ENCODE measurements around the gene PRKRIP1.

PRKRIP1 gene

GRCh38 chr7:102429141-102429899 is 33.2 kb downstream of the PRKRIP1 start:
- TF ChIP-seq, protein P1, sequence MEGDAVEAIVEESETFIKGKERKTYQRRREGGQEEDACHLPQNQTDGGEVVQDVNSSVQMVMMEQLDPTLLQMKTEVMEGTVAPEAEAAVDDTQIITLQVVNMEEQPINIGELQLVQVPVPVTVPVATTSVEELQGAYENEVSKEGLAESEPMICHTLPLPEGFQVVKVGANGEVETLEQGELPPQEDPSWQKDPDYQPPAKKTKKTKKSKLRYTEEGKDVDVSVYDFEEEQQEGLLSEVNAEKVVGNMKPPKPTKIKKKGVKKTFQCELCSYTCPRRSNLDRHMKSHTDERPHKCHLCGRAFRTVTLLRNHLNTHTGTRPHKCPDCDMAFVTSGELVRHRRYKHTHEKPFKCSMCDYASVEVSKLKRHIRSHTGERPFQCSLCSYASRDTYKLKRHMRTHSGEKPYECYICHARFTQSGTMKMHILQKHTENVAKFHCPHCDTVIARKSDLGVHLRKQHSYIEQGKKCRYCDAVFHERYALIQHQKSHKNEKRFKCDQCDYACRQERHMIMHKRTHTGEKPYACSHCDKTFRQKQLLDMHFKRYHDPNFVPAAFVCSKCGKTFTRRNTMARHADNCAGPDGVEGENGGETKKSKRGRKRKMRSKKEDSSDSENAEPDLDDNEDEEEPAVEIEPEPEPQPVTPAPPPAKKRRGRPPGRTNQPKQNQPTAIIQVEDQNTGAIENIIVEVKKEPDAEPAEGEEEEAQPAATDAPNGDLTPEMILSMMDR (conservative IDR thresholded peaks at IDR 0.05), result no peak
- TF ChIP-seq ZFX (IDR thresholded peaks at IDR 0.05), result no peak
- H3K27ac ChIP-seq, result no peak overlapping the region

DNA sequence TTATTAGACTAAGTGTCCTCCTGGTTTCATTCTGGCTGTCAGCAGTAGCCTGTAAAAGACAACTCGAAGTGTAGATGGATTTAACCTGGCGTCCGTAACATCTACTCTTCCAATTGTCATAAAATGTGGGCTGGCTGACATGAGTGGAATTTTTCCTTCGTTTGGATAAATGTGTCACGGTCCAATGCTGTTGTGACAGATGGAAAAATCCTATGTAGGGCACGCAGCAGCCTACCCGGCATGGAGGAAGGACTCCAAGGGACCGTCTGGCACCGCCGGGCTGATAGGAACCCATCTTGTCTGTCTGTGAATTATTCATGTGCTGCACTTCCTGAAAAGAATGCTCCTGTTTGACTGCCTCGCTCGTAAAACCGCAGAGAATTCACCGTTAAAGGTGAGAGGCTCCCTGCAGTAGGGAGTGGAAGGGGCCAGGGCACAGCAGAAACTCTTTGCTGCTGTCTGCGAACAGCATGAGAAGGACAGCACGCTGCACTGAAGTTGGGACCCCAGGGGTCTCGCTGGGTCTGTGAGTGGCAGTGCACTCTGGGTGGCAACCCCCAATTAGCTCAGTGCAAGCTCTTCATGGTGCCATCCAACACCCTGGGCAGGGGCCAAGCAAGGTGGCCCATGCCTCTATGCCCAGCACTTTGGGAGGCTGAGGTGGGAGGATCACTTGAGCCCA is 35.6 kb downstream of the PRKRIP1 start:
- H3K27ac ChIP-seq, result peak overlapping the region; percentile 56
- TF ChIP-seq ZFX (IDR thresholded peaks at IDR 0.05), result no peak
- TF ChIP-seq, protein P1 (conservative IDR thresholded peaks at IDR 0.05), result no peak

DNA sequence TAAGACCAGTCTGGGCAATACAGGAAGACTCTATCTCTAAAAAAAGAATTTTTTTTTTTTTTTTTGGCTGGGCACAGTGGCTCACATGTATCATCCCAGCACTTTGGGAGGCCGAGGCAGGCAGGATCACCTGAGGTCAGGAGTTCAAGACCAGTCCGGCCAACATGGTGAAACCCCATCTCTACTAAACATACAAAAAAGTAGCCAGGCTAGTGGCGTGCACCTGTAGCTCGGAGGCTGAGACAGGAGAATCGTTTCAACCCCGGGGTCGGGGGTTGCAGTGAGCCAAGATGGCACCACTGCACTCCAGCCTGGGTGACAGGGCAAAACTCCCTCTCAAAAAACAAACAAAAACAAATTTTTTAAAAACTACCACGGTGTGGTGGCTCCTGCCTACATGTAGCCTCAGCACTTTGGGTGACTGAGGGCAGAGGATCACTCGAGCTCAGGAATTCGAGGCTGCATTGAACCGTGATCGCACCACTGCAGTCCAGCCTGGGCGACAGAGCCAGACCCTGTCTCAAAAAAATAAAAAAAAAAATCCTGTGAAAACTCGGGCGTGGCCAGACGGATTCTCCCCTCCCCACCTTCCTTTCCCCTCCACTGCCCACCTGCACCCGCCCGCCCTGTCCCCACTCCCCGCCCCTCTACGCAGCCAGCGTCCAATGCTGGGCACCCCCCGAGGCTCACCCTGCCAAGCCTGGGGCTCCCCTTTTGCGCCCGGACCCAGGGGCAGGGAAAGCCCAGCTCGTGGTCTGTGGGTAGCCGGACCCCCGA is 36.5 kb downstream of the PRKRIP1 start:
- no peak for TF ChIP-seq ZFX (IDR thresholded peaks at IDR 0.05)
- TF ChIP-seq, protein P1 (conservative IDR thresholded peaks at IDR 0.05), result no peak
- H3K27ac ChIP-seq, result peak overlapping the region; percentile 56

DNA sequence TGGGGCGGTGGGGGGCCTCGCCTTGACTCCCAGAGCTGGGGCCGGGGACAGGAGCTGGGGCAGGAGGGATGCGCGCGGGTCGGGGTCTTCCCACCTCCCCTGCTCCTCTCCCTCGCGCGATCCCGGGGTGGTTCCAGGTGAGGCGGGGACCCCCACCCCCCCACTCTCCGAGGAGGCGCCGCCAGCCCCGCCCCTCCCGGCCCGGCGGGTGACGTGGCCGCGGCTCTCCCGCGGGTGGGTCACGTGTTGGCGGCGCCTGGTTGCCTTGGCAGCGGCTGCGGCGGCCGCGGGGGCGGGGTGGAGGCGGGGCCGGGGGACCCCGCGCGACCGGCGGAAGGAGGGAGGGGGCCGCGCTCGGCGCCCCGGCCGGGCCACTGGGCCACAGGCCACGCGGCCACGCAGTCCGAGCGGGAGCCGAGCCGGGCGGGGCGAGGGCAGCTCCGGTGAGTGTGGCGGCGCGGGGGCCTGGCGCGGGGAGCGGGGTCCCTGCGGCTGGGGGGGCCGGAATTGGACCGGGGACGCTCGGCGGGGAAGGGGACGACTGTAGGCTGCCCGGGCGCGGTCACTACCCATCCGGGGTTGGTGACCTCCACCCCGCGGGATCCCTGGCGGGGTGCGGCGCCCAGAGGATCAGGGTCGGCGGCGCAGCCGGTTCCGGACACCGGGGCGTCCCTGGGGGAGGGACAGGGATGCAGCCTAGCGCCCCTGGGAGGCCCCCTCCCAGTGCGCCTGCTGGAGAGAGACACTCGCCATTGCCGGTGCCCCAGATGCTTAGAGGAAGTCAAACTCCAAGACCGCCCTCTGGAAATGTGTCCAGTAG is 37.3 kb downstream of the PRKRIP1 start, which contains the start of gene ORAI2:
ORAI2 (plus strand) TSS at position 357 of the 820 bp plus-strand sequence. CDS start 5,382 bp downstream, outside the sequence.
- no peak; the same call in 1 of the 2 replicates for TF ChIP-seq ZFX (IDR thresholded peaks at IDR 0.05)
- TF ChIP-seq, protein P1 (conservative IDR thresholded peaks at IDR 0.05), result no peak
- peak within 1 kb of the TSS; percentile 56 for H3K27ac ChIP-seq

- TF ChIP-seq, protein P1 (conservative IDR thresholded peaks at IDR 0.05), result no peak
- TF ChIP-seq ZFX (IDR thresholded peaks at IDR 0.05), result no peak
- peak overlapping the region; percentile 56; the same call in 1 of the 2 replicates for H3K27ac ChIP-seq
Observed at GRCh38 chr7:102434039-102434486, 37.9 kb downstream of the PRKRIP1 start.

- H3K27ac ChIP-seq, result no peak overlapping the region
- TF ChIP-seq, protein P1 (conservative IDR thresholded peaks at IDR 0.05), result no peak
- TF ChIP-seq ZFX (IDR thresholded peaks at IDR 0.05), result no peak
Observed at GRCh38 chr7:102436118-102436517, 40.0 kb downstream of the PRKRIP1 start.

All from C4-2B (cell line).